ENCODE results near the gene PDLIM1. TPM values are rescaled to one million over a fixed set of nuclear protein-coding genes. Genes with fewer than 3 reads are reported as not detected.
A peak's percentile ranks its signal among the peaks of the same experiment; 100 is the strongest.

PDLIM1 gene
- polyA plus RNA-seq, 1 donor (not counting 4 experiments of a cell fraction or from before 2014, with no cell fraction given): 298 TPM

DNA sequence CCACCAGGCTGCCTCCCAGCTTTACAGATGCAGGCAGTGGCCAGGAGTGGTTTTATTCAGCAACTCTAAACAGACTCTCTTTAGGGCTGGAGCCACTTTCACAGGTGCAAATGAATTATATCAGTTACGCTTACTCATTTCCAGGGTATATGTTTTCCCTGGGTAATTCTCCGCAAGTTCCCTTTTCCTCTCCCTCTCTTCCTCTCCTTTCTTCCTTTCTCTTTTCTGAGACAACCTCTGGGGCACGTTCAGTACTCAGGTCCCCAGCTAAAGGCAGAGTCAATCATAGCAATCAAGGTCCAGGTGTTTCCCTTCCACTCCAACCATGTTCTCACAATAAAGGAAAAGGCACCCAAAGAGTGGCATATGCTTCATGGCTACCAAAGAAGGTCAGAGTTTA lies 41.3 kb downstream of the PDLIM1 start:
- no peak for DNase-seq (ENCODE audit: low read depth, low spot score)
- H3K27ac ChIP-seq (ENCODE audit: control insufficient read depth, insufficient read depth, low read length): no peak overlapping the region
- FAIRE-seq: no peak

DNA sequence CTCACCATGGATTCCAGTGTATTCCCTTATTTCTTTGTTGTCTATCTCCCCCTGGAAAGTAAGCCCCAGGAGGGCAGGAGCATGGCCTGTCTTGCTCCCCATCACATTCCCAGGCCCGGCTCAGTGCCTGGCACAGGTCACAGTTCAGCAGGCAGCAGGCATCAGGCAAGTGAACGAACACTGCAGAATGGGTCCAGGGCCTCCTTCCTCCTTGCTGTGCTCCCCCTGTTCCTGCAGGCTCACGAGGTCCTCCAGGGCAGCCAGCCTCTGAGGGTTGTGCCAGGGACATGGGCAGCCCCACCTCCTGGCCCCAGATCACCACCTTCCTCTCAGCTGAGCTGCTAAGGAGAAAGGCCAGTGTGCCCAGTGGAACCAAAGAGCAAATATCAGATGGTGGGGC lies 41.8 kb downstream of the PDLIM1 start:
- no peak for TF ChIP-seq EZH2 (IDR thresholded peaks at IDR 0.05; ENCODE audit: low read length)
- TF ChIP-seq, protein P1, sequence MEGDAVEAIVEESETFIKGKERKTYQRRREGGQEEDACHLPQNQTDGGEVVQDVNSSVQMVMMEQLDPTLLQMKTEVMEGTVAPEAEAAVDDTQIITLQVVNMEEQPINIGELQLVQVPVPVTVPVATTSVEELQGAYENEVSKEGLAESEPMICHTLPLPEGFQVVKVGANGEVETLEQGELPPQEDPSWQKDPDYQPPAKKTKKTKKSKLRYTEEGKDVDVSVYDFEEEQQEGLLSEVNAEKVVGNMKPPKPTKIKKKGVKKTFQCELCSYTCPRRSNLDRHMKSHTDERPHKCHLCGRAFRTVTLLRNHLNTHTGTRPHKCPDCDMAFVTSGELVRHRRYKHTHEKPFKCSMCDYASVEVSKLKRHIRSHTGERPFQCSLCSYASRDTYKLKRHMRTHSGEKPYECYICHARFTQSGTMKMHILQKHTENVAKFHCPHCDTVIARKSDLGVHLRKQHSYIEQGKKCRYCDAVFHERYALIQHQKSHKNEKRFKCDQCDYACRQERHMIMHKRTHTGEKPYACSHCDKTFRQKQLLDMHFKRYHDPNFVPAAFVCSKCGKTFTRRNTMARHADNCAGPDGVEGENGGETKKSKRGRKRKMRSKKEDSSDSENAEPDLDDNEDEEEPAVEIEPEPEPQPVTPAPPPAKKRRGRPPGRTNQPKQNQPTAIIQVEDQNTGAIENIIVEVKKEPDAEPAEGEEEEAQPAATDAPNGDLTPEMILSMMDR (optimal IDR thresholded peaks at IDR 0.05 in 1 of 3, IDR thresholded peaks at IDR 0.05 in 1 of 3, conservative IDR thresholded peaks at IDR 0.05 in 1 of 3; ENCODE audit: extremely low read depth in 1 of 3, insufficient read depth in 2 of 3, low read length in 3 of 3): no peak
- FAIRE-seq: no peak
- dilution Hi-C loops (cut with MboI; ENCODE audit: extremely low pct_ligation_motif_present, low sequenced_read_pairs): no loop called here

More for the DNA sequence above, 41.3 kb downstream of the PDLIM1 start:
- Histone ChIP-seq H4K20me1 (ENCODE audit: control insufficient read depth, extremely low read depth, insufficient read depth, low read length) (no peaks in the 10 kb centered on the region), H3K9me3 (ENCODE audit: control insufficient read depth, low read depth, low read length) (no peaks in the 10 kb centered on the region), H3K79me2 (ENCODE audit: control insufficient read depth, insufficient read depth, low read length) (peaks cover 64% of the 10 kb centered on the region), H3K9ac (ENCODE audit: control insufficient read depth, extremely low read depth, insufficient read depth, low read length) (no peak overlapping the region), H3K4me2 (ENCODE audit: control insufficient read depth, extremely low read depth, insufficient read depth, low read depth, low read length) (no peak overlapping the region), H3K27me3 (ENCODE audit: control insufficient read depth, extremely low read depth, insufficient read depth, low read length) (no peaks in the 10 kb centered on the region), H2AFZ (ENCODE audit: control insufficient read depth, low read length) (no peak overlapping the region), H3K4me1 (ENCODE audit: control insufficient read depth, extremely low read depth, insufficient read depth, low read length) (peaks cover 27% of the 10 kb centered on the region), H3K4me3 (ENCODE audit: control insufficient read depth in 2 of 3, extremely low read depth in 1 of 3, insufficient read depth in 2 of 3, low read depth in 1 of 3, low read length in 3 of 3) (no peak overlapping the region), H3K36me3 (ENCODE audit: control insufficient read depth in 2 of 2, extremely low read depth in 1 of 2, insufficient read depth in 2 of 2, low read length in 2 of 2) (peaks cover 27 to 40% of the 10 kb centered on the region in 2 experiments), H3K9me1 (ENCODE audit: control insufficient read depth, extremely low read depth, insufficient read depth, low read length) (no peaks in the 10 kb centered on the region)
- dilution Hi-C loops (cut with MboI; ENCODE audit: extremely low pct_ligation_motif_present, low sequenced_read_pairs): no loop called here
- TF ChIP-seq, protein P1 (optimal IDR thresholded peaks at IDR 0.05 in 1 of 3, IDR thresholded peaks at IDR 0.05 in 1 of 3, conservative IDR thresholded peaks at IDR 0.05 in 1 of 3; ENCODE audit: extremely low read depth in 1 of 3, insufficient read depth in 2 of 3, low read length in 3 of 3): no peak
- no peak for TF ChIP-seq EZH2 (IDR thresholded peaks at IDR 0.05; ENCODE audit: low read length)

More for the DNA sequence above, 41.8 kb downstream of the PDLIM1 start:
- H3K4me1 ChIP-seq (ENCODE audit: control insufficient read depth, extremely low read depth, insufficient read depth, low read length): peaks cover 27% of the 10 kb centered on the region
- no peaks in the 10 kb centered on the region for H3K9me3 ChIP-seq (ENCODE audit: control insufficient read depth, low read depth, low read length)
- H3K36me3 ChIP-seq (ENCODE audit: control insufficient read depth in 2 of 2, extremely low read depth in 1 of 2, insufficient read depth in 2 of 2, low read length in 2 of 2): peaks cover 31 to 40% of the 10 kb centered on the region in 2 experiments
- no peak overlapping the region for H3K9ac ChIP-seq (ENCODE audit: control insufficient read depth, extremely low read depth, insufficient read depth, low read length)
- no peak overlapping the region for H3K4me2 ChIP-seq (ENCODE audit: control insufficient read depth, extremely low read depth, insufficient read depth, low read depth, low read length)
- H3K27ac ChIP-seq (ENCODE audit: control insufficient read depth, insufficient read depth, low read length): peak overlapping the region; percentile 73
- no peak for DNase-seq (ENCODE audit: low read depth, low spot score)
- peaks cover 61% of the 10 kb centered on the region for H3K79me2 ChIP-seq (ENCODE audit: control insufficient read depth, insufficient read depth, low read length)
- H4K20me1 ChIP-seq (ENCODE audit: control insufficient read depth, extremely low read depth, insufficient read depth, low read length): no peaks in the 10 kb centered on the region
- no peak overlapping the region for H3K4me3 ChIP-seq (ENCODE audit: control insufficient read depth in 2 of 3, extremely low read depth in 1 of 3, insufficient read depth in 2 of 3, low read depth in 1 of 3, low read length in 3 of 3)
- no peaks in the 10 kb centered on the region for H3K9me1 ChIP-seq (ENCODE audit: control insufficient read depth, extremely low read depth, insufficient read depth, low read length)
- no peak overlapping the region for H2AFZ ChIP-seq (ENCODE audit: control insufficient read depth, low read length)
- H3K27me3 ChIP-seq (ENCODE audit: control insufficient read depth, extremely low read depth, insufficient read depth, low read length): no peaks in the 10 kb centered on the region

Measured in keratinocyte (primary cell).